H1 (cell line): Measurements from ENCODE around the gene PLCB1. TPM values are rescaled to one million over a fixed set of nuclear protein-coding genes. Genes with fewer than 3 reads are reported as not detected.

Experiments used
- CTCF ChIA-PET: fragments of 300-600 bp; sonication (Branson Sonifier 250); formaldehyde crosslinking; loops from one replicate; lab custom pipeline; 2021; ENCODE audit not compliant: partially characterized antibody; lab: Charles Lee
- POLR2A ChIA-PET: fragments of 300-600 bp; sonication (Branson Sonifier 250); formaldehyde crosslinking; loops from one replicate; lab custom pipeline; 2021; ENCODE audit warnings: inconsistent platforms; ENCODE audit not compliant: partially characterized antibody; lab: Charles Lee
- DNase-seq, 2 experiments: peaks; one replicate each; pipeline versions ENCODE4 v3.0.0 to v3.0.0-alpha.2; 2010 to 2022; ENCODE audit warnings: low spot score in 2 of 2, low read depth in 1 of 2, mixed read lengths in 1 of 2
- FAIRE-seq: peaks from 2 replicates; lab custom pipeline; 2011; peaks lifted over from hg19 to GRCh38; lab: Jason Lieb, UNC
- H2AFZ ChIP-seq: 2 replicates; pipeline ENCODE4 v1.8.1; 2012; ENCODE audit warnings: low read length, inconsistent platforms
- H2AK5ac ChIP-seq: 2 replicates; pipeline ENCODE4 v1.6.1; 2013; ENCODE audit warnings: low read depth, low read length
- H2BK120ac ChIP-seq: replicated peaks from 2 replicates; pipeline ENCODE3; 2013; ENCODE audit warnings: low read depth, low read length, inconsistent platforms
- H2BK12ac ChIP-seq: 2 replicates; pipeline ENCODE4 v1.6.1; 2013; ENCODE audit warnings: low read depth, low read length
- H2BK15ac ChIP-seq: 2 replicates; pipeline ENCODE4 v1.6.1; 2013; ENCODE audit warnings: low read length
- H2BK20ac ChIP-seq: 2 replicates; pipeline ENCODE4 v1.6.1; 2013; ENCODE audit warnings: low read length
- H2BK5ac ChIP-seq: 2 replicates; pipeline ENCODE4 v1.6.1; 2013; ENCODE audit warnings: low read depth, low read length
- H3K14ac ChIP-seq: 2 replicates; pipeline ENCODE4 v1.6.1; 2013; ENCODE audit warnings: inconsistent platforms; ENCODE audit not compliant: insufficient read length
- H3K18ac ChIP-seq: 2 replicates; pipeline ENCODE4 v1.6.1; 2013; ENCODE audit warnings: low read length; ENCODE audit errors: extremely low read depth
- H3K23ac ChIP-seq: 2 replicates; pipeline ENCODE4 v1.6.1; 2013; ENCODE audit warnings: inconsistent platforms; ENCODE audit not compliant: insufficient read length
- H3K23me2 ChIP-seq: 2 replicates; pipeline ENCODE4 v1.6.1; 2013; ENCODE audit warnings: low read depth, low read length
- H3K27ac ChIP-seq: 2 replicates; pipeline ENCODE4 v1.6.1; 2011; ENCODE audit warnings: low read depth, low read length, inconsistent platforms
- H3K27me3 ChIP-seq, 4 experiments: replicated peaks in 1 of 4; 1 replicate in 1 of 4; 2 replicates in 3 of 4; pipeline versions ENCODE4 v1.6.1 to v1.8.1; 2011 to 2013; ENCODE audit warnings: low read length in 3 of 4, mild to moderate bottlenecking in 3 of 4, inconsistent platforms in 2 of 4, mixed read lengths in 2 of 4, moderate library complexity in 1 of 4; ENCODE audit not compliant: control insufficient read depth in 3 of 4, insufficient read depth in 3 of 4; ENCODE audit errors: extremely low read depth in 1 of 4
- H3K36me3 ChIP-seq, 4 experiments: 2 replicates each; pipeline versions ENCODE4 v1.6.1 to v1.8.1; 2011 to 2013; ENCODE audit warnings: mild to moderate bottlenecking in 4 of 4, low read length in 3 of 4, moderate library complexity in 2 of 4, control low read depth in 1 of 4, inconsistent platforms in 1 of 4; ENCODE audit not compliant: insufficient read depth in 4 of 4, control insufficient read depth in 2 of 4
- H3K4ac ChIP-seq: replicated peaks from 2 replicates; pipeline ENCODE3; 2013; ENCODE audit warnings: low read length, low read depth, mixed read lengths, inconsistent platforms; ENCODE audit not compliant: insufficient read length
- H3K4me1 ChIP-seq, 4 experiments: replicated peaks in 1 of 4; 1 replicate in 1 of 4; 2 replicates in 3 of 4; pipeline versions ENCODE4 v1.6.1 to v1.8.1; 2011 to 2013; ENCODE audit warnings: low read length in 3 of 4, inconsistent platforms in 2 of 4, mixed read lengths in 1 of 4; ENCODE audit not compliant: insufficient read depth in 4 of 4, control insufficient read depth in 3 of 4
- H3K4me2 ChIP-seq, 2 experiments: 2 replicates each; pipeline versions ENCODE4 v1.6.1 to v1.8.1; 2011 to 2013; ENCODE audit warnings: low read depth in 2 of 2, low read length in 2 of 2, control low read depth in 1 of 2, inconsistent platforms in 1 of 2, mild to moderate bottlenecking in 1 of 2; ENCODE audit not compliant: insufficient read depth in 1 of 2
- H3K4me3 ChIP-seq, 4 experiments: fragments of 200-600, 300-600 bp in 1 of 4; sonication (generic), shearing (Covaris generic), sonication (Bioruptor Twin) in 1 of 4; 2 replicates each; pipeline versions ENCODE4 v1.5.1 to v1.8.1; 2011 to 2016; ENCODE audit warnings: low read length in 4 of 4, low read depth in 3 of 4, control low read depth in 2 of 4, inconsistent platforms in 2 of 4, mild to moderate bottlenecking in 2 of 4, mixed read lengths in 1 of 4, moderate library complexity in 1 of 4; ENCODE audit not compliant: insufficient read depth in 2 of 4; ENCODE audit errors: extremely low read depth in 1 of 4
- H3K56ac ChIP-seq: replicated peaks from 2 replicates; pipeline ENCODE3; 2013; ENCODE audit warnings: low read depth, mild to moderate bottlenecking, mixed read lengths, low read length, inconsistent platforms; ENCODE audit not compliant: insufficient read length
- H3K79me1 ChIP-seq: 2 replicates; pipeline ENCODE4 v1.6.1; 2013; ENCODE audit warnings: low read depth, low read length, control low read depth
- H3K79me2 ChIP-seq, 2 experiments: 2 replicates each; pipeline versions ENCODE4 v1.6.1 to v1.8.1; 2012 to 2013; ENCODE audit warnings: low read length in 2 of 2, mild to moderate bottlenecking in 2 of 2, inconsistent platforms in 1 of 2; ENCODE audit not compliant: insufficient read depth in 2 of 2, control insufficient read depth in 1 of 2
- H3K9ac ChIP-seq, 4 experiments: replicated peaks in 1 of 4; 1 replicate in 1 of 4; 2 replicates in 3 of 4; pipeline versions ENCODE4 v1.6.1 to v1.8.1; 2011 to 2013; ENCODE audit warnings: low read depth in 3 of 4, low read length in 3 of 4, control low read depth in 2 of 4, mild to moderate bottlenecking in 2 of 4, moderate library complexity in 2 of 4, inconsistent platforms in 1 of 4; ENCODE audit errors: extremely low read depth in 1 of 4
- H3K9me3 ChIP-seq, 2 experiments: 2 replicates each; pipeline versions ENCODE4 v1.6.1 to v1.8.1; 2012 to 2013; ENCODE audit warnings: mild to moderate bottlenecking in 2 of 2, moderate library complexity in 2 of 2, control low read depth in 1 of 2, inconsistent platforms in 1 of 2, low read depth in 1 of 2, low read length in 1 of 2, mixed read lengths in 1 of 2; ENCODE audit not compliant: insufficient read depth in 2 of 2
- H4K20me1 ChIP-seq, 2 experiments: replicated peaks in 1 of 2; 2 replicates each; pipeline versions ENCODE3 to v1.8.1; 2011 to 2013; ENCODE audit warnings: inconsistent platforms in 2 of 2, low read length in 2 of 2, mild to moderate bottlenecking in 1 of 2; ENCODE audit not compliant: insufficient read depth in 2 of 2, control insufficient read depth in 1 of 2
- H4K5ac ChIP-seq: 2 replicates; pipeline ENCODE4 v1.6.1; 2013; ENCODE audit warnings: low read length, low read depth, mixed read lengths, inconsistent platforms; ENCODE audit not compliant: insufficient read length
- H4K8ac ChIP-seq: 2 replicates; pipeline ENCODE4 v1.8.0; 2013; ENCODE audit warnings: mild to moderate bottlenecking, moderate library complexity, low read length, inconsistent platforms; ENCODE audit not compliant: insufficient read depth; ENCODE audit errors: extremely low read depth
- H4K91ac ChIP-seq: replicated peaks from 2 replicates; pipeline ENCODE3; 2013; ENCODE audit warnings: low read length, mixed read lengths, inconsistent platforms; ENCODE audit not compliant: insufficient read length
- CEBPB ChIP-seq: IDR thresholded peaks from 2 replicates; pipeline ENCODE4 v1.6.1; 2012; ENCODE audit warnings: low read depth, low read length
- CHD2 ChIP-seq: IDR thresholded peaks from 2 replicates; pipeline ENCODE4 v1.6.1; 2012; ENCODE audit warnings: low read length, improper control_type of control experiment
- CREB1 ChIP-seq: IDR thresholded peaks from 2 replicates; pipeline ENCODE4 v1.6.1; 2012; ENCODE audit warnings: inconsistent platforms
- CTBP2 ChIP-seq: IDR thresholded peaks from 2 replicates; pipeline ENCODE4 v1.7.0; 2011; ENCODE audit warnings: borderline replicate concordance, mild to moderate bottlenecking, moderate library complexity, mixed read lengths, low read length; ENCODE audit not compliant: insufficient read depth, insufficient read length
- MAFK ChIP-seq: IDR thresholded peaks from 2 replicates; pipeline ENCODE4 v1.6.1; 2012; ENCODE audit warnings: low read depth, mild to moderate bottlenecking, improper control_type of control experiment, low read length
- TBP ChIP-seq: IDR thresholded peaks from 2 replicates; pipeline ENCODE4 v1.6.1; 2011; ENCODE audit warnings: low read depth, low read length, improper control_type of control experiment
- WGBS, 2 experiments: shearing (Covaris generic) in 1 of 2; methylation state at CpG; one replicate each; pipeline versions ENCODE4 v1.1.6 to v1.1.7; 2013 to 2015; ENCODE audit warnings: low lambda C conversion rate in 2 of 2, mixed read lengths in 2 of 2, inconsistent platforms in 1 of 2, low coverage in 1 of 2, missing lambda C conversion rate in 1 of 2; ENCODE audit not compliant: insufficient replicate concordance in 2 of 2, insufficient coverage in 1 of 2, insufficient read length in 1 of 2; ENCODE audit errors: extremely low coverage in 1 of 2, missing lambda C conversion rate in 1 of 2; 5-methylcytosine and 5-hydroxymethylcytosine counted together
- polyA plus RNA-seq, 7 experiments: library from polyadenylated mRNA; depleted of rRNA in 3 of 7; stranded (reverse) in 5 of 7; unstranded in 2 of 7; fragments of >200 nt in 5 of 7; fragments of 200-250 nt in 2 of 7; gene quantifications; 1 replicate in 5 of 7; 2 replicates in 1 of 7; 4 replicates in 1 of 7; pipeline versions ENCODE4 v1.2.1 to v1.2.3, GENCODE V29; 2011 to 2013; ENCODE audit warnings: missing spikeins in 2 of 7, mixed read lengths in 2 of 7
- total RNA-seq: library from RNA; stranded (reverse); fragmentation: NEBNext Ultra II Directional; extraction: Animal tissue kit (Norgen Biotek cat#: 25700); gene quantifications from 2 replicates; pipeline ENCODE4 v1.2.1, GENCODE V29; 2021

The PLCB1 gene
- total and polyA plus RNA-seq, 2 of the 8 experiments (the other 6 are each of a cell fraction or from before 2014, with no cell fraction given) = 2.6 to 9.1 TPM

GRCh38 chr20:8652396-8652795 lies 520.3 kb downstream of the PLCB1 start:
- no peak overlapping the region for H3K56ac ChIP-seq
- CTCF ChIA-PET = interaction anchor here (1.1 kb wide), 1 partner anchor 12 kb away, joined by 3 read pairs; no protein-coding TSS in a partner anchor
- no peak overlapping the region for H3K9ac ChIP-seq
- no peak overlapping the region for H2BK20ac ChIP-seq
- no peaks in the 10 kb centered on the region for H3K79me1 ChIP-seq
- no peaks in the 10 kb centered on the region for H3K4me1 ChIP-seq
- 91% methylated on average over 3 of the region's 3 CpGs; no CpG with 5 or more reads in 1 of the 2 experiments for WGBS, 2 experiments
- FAIRE-seq = no peak
- H2AFZ ChIP-seq = no peak overlapping the region
- DNase-seq = no peak
- H4K8ac ChIP-seq = no peak overlapping the region
- H3K27me3 ChIP-seq = no peaks in the 10 kb centered on the region; a peak in 1 of 7 replicates
- 0 out of 4 replicates have a peak, but pooled peaks cover 0 to 4% of the 10 kb centered on the region in 2 experiments for H3K9me3 ChIP-seq
- H3K4me2 ChIP-seq = no peak overlapping the region
- TF ChIP-seq CEBPB = no peak
- no peak for TF ChIP-seq MAFK
- no peak for TF ChIP-seq CHD2
- no peak for TF ChIP-seq CTBP2
- no peak for TF ChIP-seq CREB1
- TF ChIP-seq TBP = no peak
- H3K14ac ChIP-seq = no peak overlapping the region
- no peak overlapping the region for H3K18ac ChIP-seq
- POLR2A ChIA-PET = no interaction called here
- H2BK12ac ChIP-seq = no peak overlapping the region
- H3K4me3 ChIP-seq = no peak overlapping the region
- H3K23me2 ChIP-seq = no peaks in the 10 kb centered on the region
- peaks cover 0 to 10% (median 0%) of the 10 kb centered on the region in 4 experiments; a peak in 1 of 8 replicates for H3K36me3 ChIP-seq
- H3K23ac ChIP-seq = no peak overlapping the region
- no peak overlapping the region for H2AK5ac ChIP-seq
- no peak overlapping the region for H3K4ac ChIP-seq
- no peaks in the 10 kb centered on the region for H3K79me2 ChIP-seq
- H4K20me1 ChIP-seq = no peaks in the 10 kb centered on the region
- no peak overlapping the region for H2BK5ac ChIP-seq
- no peak overlapping the region for H2BK120ac ChIP-seq
- no peak overlapping the region for H4K91ac ChIP-seq
- no peak overlapping the region for H2BK15ac ChIP-seq
- H3K27ac ChIP-seq = no peak overlapping the region
- no peak overlapping the region for H4K5ac ChIP-seq
